H9 (cell line): ENCODE results near the gene RNF224. TPM values are rescaled to one million over a fixed set of nuclear protein-coding genes. Genes with fewer than 3 reads are reported as not detected.

ENCODE experiments used
- DNase-seq: peaks from one replicate; pipeline ENCODE4 v3.0.0-alpha.2; 2017
- H2AFZ ChIP-seq: one replicate; pipeline ENCODE4 v1.6.1; 2013; ENCODE audit warnings: mild to moderate bottlenecking, low read length, control low read depth, moderate library complexity
- H2AK5ac ChIP-seq: 2 replicates; pipeline ENCODE4 v1.6.1; 2013; ENCODE audit warnings: low read length, control low read depth, mixed read lengths; ENCODE audit not compliant: insufficient read length
- H2BK120ac ChIP-seq: one replicate; pipeline ENCODE4 v1.6.1; 2013; ENCODE audit warnings: low read depth, mild to moderate bottlenecking, low read length, control low read depth, inconsistent platforms; ENCODE audit not compliant: poor library complexity, severe bottlenecking
- H2BK12ac ChIP-seq: 2 replicates; pipeline ENCODE4 v1.6.1; 2013; ENCODE audit warnings: low read length, control low read depth, mixed read lengths, low read depth; ENCODE audit not compliant: insufficient read length
- H2BK15ac ChIP-seq: 2 replicates; pipeline ENCODE4 v1.6.1; 2013; ENCODE audit warnings: low read depth, low read length, control low read depth
- H2BK20ac ChIP-seq: one replicate; pipeline ENCODE4 v1.6.1; 2013; ENCODE audit warnings: low read depth, mild to moderate bottlenecking, low read length, control low read depth, inconsistent platforms; ENCODE audit not compliant: poor library complexity, severe bottlenecking
- H2BK5ac ChIP-seq: 2 replicates; pipeline ENCODE4 v1.6.1; 2013; ENCODE audit warnings: low read length, control low read depth, mixed read lengths; ENCODE audit not compliant: insufficient read length
- H3K14ac ChIP-seq: 2 replicates; pipeline ENCODE4 v1.6.1; 2013; ENCODE audit warnings: low read length, control low read depth; ENCODE audit not compliant: insufficient read depth
- H3K18ac ChIP-seq: 2 replicates; pipeline ENCODE4 v1.6.1; 2013; ENCODE audit warnings: low read depth, mild to moderate bottlenecking, mixed read lengths, low read length, control low read depth; ENCODE audit not compliant: insufficient read length
- H3K23ac ChIP-seq: 2 replicates; pipeline ENCODE4 v1.6.1; 2013; ENCODE audit warnings: low read length, control low read depth, mixed read lengths, low read depth; ENCODE audit not compliant: insufficient read length
- H3K23me2 ChIP-seq: 2 replicates; pipeline ENCODE4 v1.6.1; 2013; ENCODE audit warnings: low read depth, mild to moderate bottlenecking, mixed read lengths, low read length, control low read depth; ENCODE audit not compliant: insufficient read length, poor library complexity, severe bottlenecking
- H3K27ac ChIP-seq: 2 replicates; pipeline ENCODE4 v1.5.1; 2013; ENCODE audit warnings: low read length, control low read depth, mixed read lengths, low read depth; ENCODE audit not compliant: insufficient read length
- H3K27me3 ChIP-seq: 2 replicates; pipeline ENCODE4 v1.6.1; 2013; ENCODE audit warnings: low read length, control low read depth, inconsistent platforms; ENCODE audit not compliant: insufficient read depth
- H3K4ac ChIP-seq: 2 replicates; pipeline ENCODE4 v1.6.1; 2013; ENCODE audit warnings: low read depth, mild to moderate bottlenecking, control low read depth, inconsistent platforms, low read length, moderate library complexity
- H3K4me1 ChIP-seq: 2 replicates; pipeline ENCODE4 v1.6.1; 2013; ENCODE audit warnings: low read length, control low read depth, inconsistent platforms; ENCODE audit not compliant: insufficient read depth
- H3K4me2 ChIP-seq: 2 replicates; pipeline ENCODE4 v1.6.1; 2013; ENCODE audit warnings: low read length, control low read depth, mixed read lengths; ENCODE audit not compliant: insufficient read length, insufficient read depth
- H3K56ac ChIP-seq: 2 replicates; pipeline ENCODE4 v1.6.1; 2013; ENCODE audit warnings: low read depth, mild to moderate bottlenecking, mixed read lengths, low read length, control low read depth; ENCODE audit not compliant: insufficient read length
- H3K79me1 ChIP-seq: 2 replicates; pipeline ENCODE4 v1.6.1; 2013; ENCODE audit warnings: low read depth, mild to moderate bottlenecking, moderate library complexity, low read length, control low read depth, inconsistent platforms; ENCODE audit not compliant: insufficient read depth, poor library complexity, severe bottlenecking
- H3K79me2 ChIP-seq: 2 replicates; pipeline ENCODE4 v1.6.1; 2013; ENCODE audit warnings: low read length, control low read depth, inconsistent platforms; ENCODE audit not compliant: insufficient read depth
- H3K9ac ChIP-seq: 2 replicates; pipeline ENCODE4 v1.6.1; 2013; ENCODE audit warnings: low read length, control low read depth, mixed read lengths; ENCODE audit not compliant: insufficient read length; ENCODE audit errors: extremely low read depth
- H3K9me3 ChIP-seq: one replicate; pipeline ENCODE4 v1.6.1; 2013; ENCODE audit warnings: low read depth, low read length, inconsistent platforms; ENCODE audit not compliant: control insufficient read depth
- H3T11ph ChIP-seq: one replicate; pipeline ENCODE4 v1.6.1; 2013; ENCODE audit warnings: mild to moderate bottlenecking, low read length, control low read depth, inconsistent platforms
- H4K20me1 ChIP-seq: one replicate; pipeline ENCODE4 v1.6.1; 2013; ENCODE audit not compliant: control insufficient read depth, insufficient read length, insufficient read depth
- H4K5ac ChIP-seq: 2 replicates; pipeline ENCODE4 v1.6.1; 2013; ENCODE audit warnings: low read depth, mild to moderate bottlenecking, mixed read lengths, low read length, control low read depth; ENCODE audit not compliant: insufficient read length
- H4K8ac ChIP-seq: replicated peaks from 2 replicates; pipeline ENCODE4 v1.6.1; 2013; ENCODE audit warnings: low read length, control low read depth, mixed read lengths, low read depth; ENCODE audit not compliant: insufficient read length
- H4K91ac ChIP-seq: 2 replicates; pipeline ENCODE4 v1.6.1; 2013; ENCODE audit warnings: low read depth, mild to moderate bottlenecking, moderate library complexity, mixed read lengths, low read length, control low read depth; ENCODE audit not compliant: insufficient read length
- H3K27ac Mint-ChIP-seq, 3 experiments: 2 replicates in 2 of 3; 3 replicates in 1 of 3; pipeline ENCODE4 v1.8.0; 2020 to 2021; ENCODE audit warnings: mixed read lengths in 3 of 3, mild to moderate bottlenecking in 1 of 3, moderate library complexity in 1 of 3
- H3K27me3 Mint-ChIP-seq: 2 replicates; pipeline ENCODE4 v1.8.0; 2021; ENCODE audit warnings: low read depth, mild to moderate bottlenecking, moderate library complexity, mixed read lengths
- H3K36me3 Mint-ChIP-seq, 3 experiments: 2 replicates in 2 of 3; 3 replicates in 1 of 3; pipeline ENCODE4 v1.8.0; 2020 to 2021; ENCODE audit warnings: low read depth in 3 of 3, mixed read lengths in 3 of 3; ENCODE audit not compliant: insufficient read depth in 1 of 3
- H3K4me1 Mint-ChIP-seq, 2 experiments: 2 replicates each; pipeline ENCODE4 v1.8.0; 2020; ENCODE audit warnings: mixed read lengths in 2 of 2
- H3K4me3 Mint-ChIP-seq, 2 experiments: 2 replicates in 1 of 2; 3 replicates in 1 of 2; pipeline ENCODE4 v1.8.0; 2020 to 2021; ENCODE audit warnings: mild to moderate bottlenecking in 2 of 2, mixed read lengths in 2 of 2, moderate library complexity in 1 of 2
- H3K9me3 Mint-ChIP-seq, 2 experiments: 2 replicates in 1 of 2; 3 replicates in 1 of 2; pipeline ENCODE4 v1.8.0; 2020; ENCODE audit warnings: mild to moderate bottlenecking in 2 of 2, mixed read lengths in 2 of 2, moderate library complexity in 1 of 2
- CTCF ChIP-seq: fragments of 200-600 bp; sonication (generic); conservative IDR thresholded peaks from 3 replicates; pipeline ENCODE4 v1.8.0; 2021; ENCODE audit warnings: antibody characterized with exemption, mild to moderate bottlenecking
- WGBS: extraction: QIAGEN DNeasy Blood & Tissue Kit; methylation state at CpG from one replicate; pipeline ENCODE4 v1.1.7; 2013; ENCODE audit warnings: missing lambda C conversion rate, low lambda C conversion rate, mixed read lengths; ENCODE audit not compliant: insufficient read length; ENCODE audit errors: extremely low coverage; 5-methylcytosine and 5-hydroxymethylcytosine counted together
- total RNA-seq: library from RNA; stranded (reverse); gene quantifications from 2 replicates; pipeline ENCODE4 v1.2.1, GENCODE V29; 2021

RNF224 gene
- total RNA-seq, 1 experiment from 2014 or later = 0.15 TPM

DNA sequence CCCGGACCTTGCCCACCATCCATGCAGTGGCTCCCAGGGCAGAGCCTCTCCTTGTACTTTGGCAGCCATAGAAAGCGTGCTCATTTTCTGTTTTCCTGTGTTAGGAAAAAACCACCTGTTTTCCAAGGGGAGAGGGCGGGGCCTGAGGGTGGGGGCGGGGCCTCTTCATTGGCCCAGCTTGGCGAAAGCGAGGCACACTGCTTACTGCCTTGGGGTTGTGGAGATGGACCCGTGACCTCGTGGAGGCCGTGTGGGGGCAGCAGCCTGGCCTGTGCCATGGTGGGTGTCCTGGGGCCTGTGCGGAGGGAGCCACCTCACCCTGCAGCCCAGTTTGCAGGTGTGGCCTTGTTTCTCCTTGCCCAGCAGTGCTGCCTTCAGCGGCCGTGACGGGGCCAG is 45.8 kb downstream of the RNF224 start:
- Histone ChIP-seq H3K79me1 (no peaks in the 10 kb centered on the region), H3K27ac (no peak overlapping the region), H2AFZ (no peak overlapping the region), H3K4me1 (no peaks in the 10 kb centered on the region), H4K91ac (no peak overlapping the region), H2BK15ac (no peak overlapping the region), H3K27me3 (no peaks in the 10 kb centered on the region), H3K4me2 (no peak overlapping the region), H3K14ac (no peak overlapping the region), H3T11ph (no peak overlapping the region), H2BK120ac (no peak overlapping the region), H4K5ac (no peak overlapping the region), H2BK12ac (no peak overlapping the region), H2BK5ac (no peak overlapping the region), H3K4ac (no peak overlapping the region), H2BK20ac (no peak overlapping the region), H3K23me2 (peaks cover 4% of the 10 kb centered on the region), H3K9ac (no peak overlapping the region), H4K20me1 (no peaks in the 10 kb centered on the region), H3K9me3 (no peaks in the 10 kb centered on the region), H3K18ac (no peak overlapping the region), H2AK5ac (no peak overlapping the region), H3K79me2 (no peaks in the 10 kb centered on the region), H4K8ac (no peak overlapping the region), H3K56ac (no peak overlapping the region), H3K23ac (no peak overlapping the region)
- Mint-ChIP-seq H3K4me1 (peaks cover 20 to 29% of the 10 kb centered on the region in 2 experiments), H3K27me3 (no peaks in the 10 kb centered on the region), H3K36me3 (peaks cover 9 to 27% (median 25%) of the 10 kb centered on the region in 3 experiments; a peak in 6 of 7 replicates), H3K9me3 (no peaks in the 10 kb centered on the region; a peak in 1 of 5 replicates), H3K4me3 (no peak overlapping the region), H3K27ac (no peak overlapping the region; a peak in 1 of 7 replicates)
- TF ChIP-seq CTCF = no peak
- DNase-seq = peak; percentile 47
- WGBS = no CpG with 5 or more reads among the region's 13 CpGs
